Stimulated activated naive CD8-positive, alpha-beta T cell treated with anti-CD3 and anti-CD28 coated beads, Interleukin-15, Interleukin-2, amounts not matched to agents 100 ng/mL and 50 ng/mL, for 24 hours (primary cell): Measurements from ENCODE around the gene ZNF804B.

Experiments
- H3K27ac Mint-ChIP-seq: one replicate; pipeline ENCODE4 v1.8.0; 2021; ENCODE audit warnings: mild to moderate bottlenecking, mixed read lengths
- H3K27me3 Mint-ChIP-seq: one replicate; pipeline ENCODE4 v1.8.0; 2021; ENCODE audit warnings: mixed read lengths
- H3K36me3 Mint-ChIP-seq: one replicate; pipeline ENCODE4 v1.8.0; 2021; ENCODE audit warnings: low read depth, mixed read lengths
- H3K4me1 Mint-ChIP-seq: one replicate; pipeline ENCODE4 v1.8.0; 2021; ENCODE audit warnings: low read depth, mixed read lengths
- H3K4me3 Mint-ChIP-seq: one replicate; pipeline ENCODE4 v1.8.0; 2021; ENCODE audit warnings: mild to moderate bottlenecking, mixed read lengths
- H3K9me3 Mint-ChIP-seq: one replicate; pipeline ENCODE4 v1.8.0; 2021; ENCODE audit warnings: mixed read lengths

ZNF804B gene

DNA sequence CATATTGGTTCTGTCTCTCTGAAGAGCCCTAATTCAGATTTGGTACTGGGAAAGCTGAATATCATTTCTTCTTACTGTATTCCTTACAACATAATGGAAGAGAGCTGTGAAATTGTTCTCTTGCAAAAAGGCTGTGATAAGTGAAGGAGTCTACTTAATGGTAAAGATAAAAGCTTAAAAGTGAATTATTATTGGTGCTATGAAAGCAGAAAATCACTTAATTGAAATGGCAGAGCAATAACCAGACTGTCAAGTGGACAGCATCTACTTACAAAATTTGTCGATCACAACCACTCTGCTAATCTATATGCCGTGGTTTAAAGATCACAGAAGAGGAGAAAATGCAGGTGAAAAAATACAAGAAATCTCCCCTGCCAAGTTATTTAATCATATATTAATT lies 300.7 kb downstream of the ZNF804B start:
- Mint-ChIP-seq H3K9me3 (peaks cover 1% of the 10 kb centered on the region), H3K36me3 (no peaks in the 10 kb centered on the region), H3K27ac (no peak overlapping the region), H3K27me3 (no peaks in the 10 kb centered on the region), H3K4me3 (no peak overlapping the region), H3K4me1 (no peaks in the 10 kb centered on the region)

DNA sequence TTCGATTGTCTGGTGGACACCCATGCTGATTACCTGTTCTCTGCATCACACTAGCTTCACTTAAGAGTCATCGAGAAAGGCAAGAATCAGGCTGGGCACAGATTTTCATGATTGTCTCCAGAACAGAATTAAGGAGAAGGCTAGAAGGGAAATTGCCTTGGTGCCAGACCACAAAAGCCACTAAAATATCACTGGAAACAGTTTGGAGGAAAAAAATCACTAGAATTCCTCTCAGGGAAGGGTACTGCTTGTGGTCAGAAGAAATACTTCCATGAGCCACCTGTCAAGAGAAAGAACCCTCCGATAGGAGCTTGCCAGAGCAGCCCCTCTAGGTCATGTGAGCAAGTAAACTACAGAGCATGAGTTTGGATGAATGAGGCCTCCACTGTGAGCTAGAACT lies 305.3 kb downstream of the ZNF804B start:
- no peak overlapping the region for H3K4me3 Mint-ChIP-seq
- H3K4me1 Mint-ChIP-seq = no peaks in the 10 kb centered on the region
- no peaks in the 10 kb centered on the region for H3K9me3 Mint-ChIP-seq
- no peak overlapping the region for H3K27ac Mint-ChIP-seq
- H3K36me3 Mint-ChIP-seq = no peaks in the 10 kb centered on the region
- no peaks in the 10 kb centered on the region for H3K27me3 Mint-ChIP-seq

DNA sequence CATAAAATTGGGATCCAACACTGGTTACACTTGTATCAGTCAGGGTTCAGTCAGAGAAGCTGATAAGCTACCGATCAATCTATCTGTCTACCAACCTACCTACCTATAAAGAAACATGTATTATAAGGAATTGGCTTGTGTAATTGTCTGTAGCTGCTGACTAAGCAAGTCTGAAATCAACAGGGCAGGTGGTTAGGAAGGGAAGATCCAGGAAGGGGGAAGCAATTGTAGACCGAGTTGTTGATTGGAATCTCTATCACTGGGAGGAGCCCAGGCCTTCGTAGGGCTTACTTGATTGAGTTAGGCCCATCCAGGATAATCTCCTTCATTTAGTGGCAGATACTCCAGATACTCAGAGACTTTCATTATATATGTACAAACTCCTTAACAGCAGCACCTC lies 307.5 kb downstream of the ZNF804B start:
- Mint-ChIP-seq H3K36me3 (no peaks in the 10 kb centered on the region), H3K4me1 (no peaks in the 10 kb centered on the region), H3K27ac (no peak overlapping the region), H3K4me3 (no peak overlapping the region), H3K27me3 (no peaks in the 10 kb centered on the region), H3K9me3 (no peaks in the 10 kb centered on the region)

DNA sequence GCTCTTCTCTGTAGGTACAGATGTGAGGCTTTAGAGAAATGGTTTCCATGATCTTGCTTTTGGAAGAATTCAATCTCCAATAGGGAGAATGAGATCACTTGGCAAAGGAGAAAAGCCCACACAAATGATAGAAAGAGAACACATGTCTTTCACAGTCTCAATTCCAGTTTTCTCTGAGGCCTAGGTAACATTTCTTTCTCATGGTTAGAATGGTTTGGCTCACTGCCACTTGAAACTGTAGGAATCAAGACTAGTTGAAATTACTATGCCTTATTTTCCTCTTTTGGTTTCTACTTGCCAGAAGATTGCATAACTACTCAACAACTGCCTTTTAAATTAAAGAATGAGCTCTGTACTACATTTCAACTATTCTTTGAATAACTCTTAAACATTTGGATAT lies 312.6 kb downstream of the ZNF804B start:
- H3K27me3 Mint-ChIP-seq = no peaks in the 10 kb centered on the region
- no peak overlapping the region for H3K27ac Mint-ChIP-seq
- no peaks in the 10 kb centered on the region for H3K36me3 Mint-ChIP-seq
- no peak overlapping the region for H3K4me3 Mint-ChIP-seq
- peaks cover 3% of the 10 kb centered on the region for H3K9me3 Mint-ChIP-seq
- H3K4me1 Mint-ChIP-seq = no peaks in the 10 kb centered on the region

GRCh38 chr7:89073776-89074175 lies 314.3 kb downstream of the ZNF804B start:
- H3K4me1 Mint-ChIP-seq = no peaks in the 10 kb centered on the region
- H3K9me3 Mint-ChIP-seq = peaks cover 3% of the 10 kb centered on the region
- no peak overlapping the region for H3K4me3 Mint-ChIP-seq
- H3K27me3 Mint-ChIP-seq = no peaks in the 10 kb centered on the region
- no peak overlapping the region for H3K27ac Mint-ChIP-seq
- H3K36me3 Mint-ChIP-seq = no peaks in the 10 kb centered on the region

- no peaks in the 10 kb centered on the region for H3K36me3 Mint-ChIP-seq
- H3K27me3 Mint-ChIP-seq = no peaks in the 10 kb centered on the region
- H3K4me3 Mint-ChIP-seq = no peak overlapping the region
- H3K27ac Mint-ChIP-seq = no peak overlapping the region
- H3K4me1 Mint-ChIP-seq = no peaks in the 10 kb centered on the region
- H3K9me3 Mint-ChIP-seq = peaks cover 3% of the 10 kb centered on the region
These were observed 318.5 kb downstream of the ZNF804B start for GRCh38 chr7:89077992-89078391.

GRCh38 chr7:89085580-89085979 lies 326.1 kb downstream of the ZNF804B start:
- Mint-ChIP-seq H3K27ac (no peak overlapping the region), H3K27me3 (no peaks in the 10 kb centered on the region), H3K36me3 (no peaks in the 10 kb centered on the region), H3K4me3 (no peak overlapping the region), H3K9me3 (no peaks in the 10 kb centered on the region), H3K4me1 (no peaks in the 10 kb centered on the region)

- H3K4me3 Mint-ChIP-seq = no peak overlapping the region
- no peak overlapping the region for H3K27ac Mint-ChIP-seq
- no peaks in the 10 kb centered on the region for H3K9me3 Mint-ChIP-seq
- H3K4me1 Mint-ChIP-seq = no peaks in the 10 kb centered on the region
- H3K36me3 Mint-ChIP-seq = no peaks in the 10 kb centered on the region
- no peaks in the 10 kb centered on the region for H3K27me3 Mint-ChIP-seq
These were observed 332.1 kb downstream of the ZNF804B start for GRCh38 chr7:89091550-89091949.

- no peak overlapping the region for H3K4me3 Mint-ChIP-seq
- no peaks in the 10 kb centered on the region for H3K27me3 Mint-ChIP-seq
- H3K4me1 Mint-ChIP-seq = no peaks in the 10 kb centered on the region
- H3K9me3 Mint-ChIP-seq = no peaks in the 10 kb centered on the region
- no peaks in the 10 kb centered on the region for H3K36me3 Mint-ChIP-seq
- H3K27ac Mint-ChIP-seq = no peak overlapping the region
These were observed 334.8 kb downstream of the ZNF804B start for GRCh38 chr7:89094269-89094668.

- no peaks in the 10 kb centered on the region for H3K9me3 Mint-ChIP-seq
- no peaks in the 10 kb centered on the region for H3K36me3 Mint-ChIP-seq
- H3K4me3 Mint-ChIP-seq = no peak overlapping the region
- H3K27ac Mint-ChIP-seq = no peak overlapping the region
- H3K27me3 Mint-ChIP-seq = no peaks in the 10 kb centered on the region
- H3K4me1 Mint-ChIP-seq = no peaks in the 10 kb centered on the region
These were observed 344.1 kb downstream of the ZNF804B start for GRCh38 chr7:89103564-89103963.

- H3K9me3 Mint-ChIP-seq = no peaks in the 10 kb centered on the region
- no peaks in the 10 kb centered on the region for H3K4me1 Mint-ChIP-seq
- no peak overlapping the region for H3K27ac Mint-ChIP-seq
- no peaks in the 10 kb centered on the region for H3K36me3 Mint-ChIP-seq
- no peak overlapping the region for H3K4me3 Mint-ChIP-seq
- no peaks in the 10 kb centered on the region for H3K27me3 Mint-ChIP-seq
These were observed 345.5 kb downstream of the ZNF804B start for GRCh38 chr7:89104748-89105685.

- Mint-ChIP-seq H3K4me1 (no peaks in the 10 kb centered on the region), H3K9me3 (no peaks in the 10 kb centered on the region), H3K27me3 (no peaks in the 10 kb centered on the region), H3K27ac (no peak overlapping the region), H3K36me3 (no peaks in the 10 kb centered on the region), H3K4me3 (no peak overlapping the region)
These were observed 364.4 kb downstream of the ZNF804B start for GRCh38 chr7:89123871-89124270.

GRCh38 chr7:89129600-89130375 lies 370.3 kb downstream of the ZNF804B start:
- Mint-ChIP-seq H3K27me3 (no peaks in the 10 kb centered on the region), H3K36me3 (no peaks in the 10 kb centered on the region), H3K27ac (no peak overlapping the region), H3K4me1 (no peaks in the 10 kb centered on the region), H3K4me3 (no peak overlapping the region), H3K9me3 (no peaks in the 10 kb centered on the region)

DNA sequence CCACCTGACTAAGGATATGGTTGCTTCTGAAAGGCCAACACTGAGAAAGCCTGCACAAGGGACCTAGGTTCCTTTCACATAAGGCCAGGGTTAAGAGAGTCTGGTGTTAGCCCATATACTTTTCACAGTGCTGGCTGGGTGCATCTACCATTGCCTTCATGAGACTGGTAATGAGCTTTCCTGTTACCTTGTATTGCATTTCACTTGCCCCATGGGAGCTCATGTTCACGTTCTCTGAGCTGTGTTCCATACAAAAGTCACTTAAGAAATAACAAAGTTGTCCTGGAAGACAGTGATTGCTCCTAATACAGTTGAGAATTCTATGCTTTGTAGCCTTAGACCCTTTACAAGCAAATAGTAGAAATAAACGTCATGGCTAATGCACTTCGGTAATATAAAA lies 373.9 kb downstream of the ZNF804B start:
- Mint-ChIP-seq H3K4me1 (no peaks in the 10 kb centered on the region), H3K36me3 (no peaks in the 10 kb centered on the region), H3K9me3 (no peaks in the 10 kb centered on the region), H3K4me3 (no peak overlapping the region), H3K27me3 (no peaks in the 10 kb centered on the region), H3K27ac (no peak overlapping the region)

GRCh38 chr7:89133819-89134218 lies 374.3 kb downstream of the ZNF804B start:
- Mint-ChIP-seq H3K27ac (no peak overlapping the region), H3K36me3 (no peaks in the 10 kb centered on the region), H3K27me3 (no peaks in the 10 kb centered on the region), H3K9me3 (peaks cover 2% of the 10 kb centered on the region), H3K4me1 (no peaks in the 10 kb centered on the region), H3K4me3 (no peak overlapping the region)
